Activated CD4-positive, CD25-positive, alpha-beta regulatory T cell treated with anti-CD3 and anti-CD28 coated beads, Interleukin-2, amount 50 U/mL, for 72 hours (primary cell): ENCODE measurements around the gene SORBS2.
"Not testable (repeated sequence)": the region's sequence is repeated elsewhere in the genome, so short reads cannot be mapped to it uniquely, and the experiment has no call there.

Experiments used
- DNase-seq: peaks from one replicate; pipeline ENCODE4 v3.0.0; 2021

SORBS2 gene, protein sequence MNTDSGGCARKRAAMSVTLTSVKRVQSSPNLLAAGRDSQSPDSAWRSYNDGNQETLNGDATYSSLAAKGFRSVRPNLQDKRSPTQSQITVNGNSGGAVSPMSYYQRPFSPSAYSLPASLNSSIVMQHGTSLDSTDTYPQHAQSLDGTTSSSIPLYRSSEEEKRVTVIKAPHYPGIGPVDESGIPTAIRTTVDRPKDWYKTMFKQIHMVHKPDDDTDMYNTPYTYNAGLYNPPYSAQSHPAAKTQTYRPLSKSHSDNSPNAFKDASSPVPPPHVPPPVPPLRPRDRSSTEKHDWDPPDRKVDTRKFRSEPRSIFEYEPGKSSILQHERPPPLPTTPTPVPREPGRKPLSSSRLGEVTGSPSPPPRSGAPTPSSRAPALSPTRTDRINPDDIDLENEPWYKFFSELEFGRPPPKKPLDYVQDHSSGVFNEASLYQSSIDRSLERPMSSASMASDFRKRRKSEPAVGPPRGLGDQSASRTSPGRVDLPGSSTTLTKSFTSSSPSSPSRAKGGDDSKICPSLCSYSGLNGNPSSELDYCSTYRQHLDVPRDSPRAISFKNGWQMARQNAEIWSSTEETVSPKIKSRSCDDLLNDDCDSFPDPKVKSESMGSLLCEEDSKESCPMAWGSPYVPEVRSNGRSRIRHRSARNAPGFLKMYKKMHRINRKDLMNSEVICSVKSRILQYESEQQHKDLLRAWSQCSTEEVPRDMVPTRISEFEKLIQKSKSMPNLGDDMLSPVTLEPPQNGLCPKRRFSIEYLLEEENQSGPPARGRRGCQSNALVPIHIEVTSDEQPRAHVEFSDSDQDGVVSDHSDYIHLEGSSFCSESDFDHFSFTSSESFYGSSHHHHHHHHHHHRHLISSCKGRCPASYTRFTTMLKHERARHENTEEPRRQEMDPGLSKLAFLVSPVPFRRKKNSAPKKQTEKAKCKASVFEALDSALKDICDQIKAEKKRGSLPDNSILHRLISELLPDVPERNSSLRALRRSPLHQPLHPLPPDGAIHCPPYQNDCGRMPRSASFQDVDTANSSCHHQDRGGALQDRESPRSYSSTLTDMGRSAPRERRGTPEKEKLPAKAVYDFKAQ (N-terminal part only)

GRCh38 chr4:185811509-185812364 lies at the start of gene SORBS2:
SORBS2 (minus strand) TSS chr4:185812194; CDS start chr4:185690571, 121,623 bp downstream.
- no peak for DNase-seq

DNA sequence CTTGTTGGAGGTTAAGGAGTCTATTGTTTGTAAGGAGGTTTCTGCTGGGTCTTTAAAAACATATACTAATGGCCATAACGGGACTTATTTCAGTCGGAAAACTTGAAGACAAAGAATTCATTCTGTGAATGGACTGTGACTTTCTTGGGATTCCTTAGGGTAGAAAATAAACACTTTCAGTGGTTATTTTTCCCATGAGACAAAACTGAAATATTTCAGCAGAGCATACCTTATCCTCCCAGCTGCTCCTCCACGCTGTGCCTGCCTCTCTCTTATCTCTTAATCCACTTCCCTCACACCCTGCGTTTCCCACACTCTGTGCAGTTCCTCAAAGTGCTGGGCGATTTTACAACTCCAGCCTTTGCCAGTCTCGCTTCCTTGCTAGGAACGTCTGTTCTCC lies 47.1 kb upstream of the SORBS2 start:
- DNase-seq, result no peak

DNA sequence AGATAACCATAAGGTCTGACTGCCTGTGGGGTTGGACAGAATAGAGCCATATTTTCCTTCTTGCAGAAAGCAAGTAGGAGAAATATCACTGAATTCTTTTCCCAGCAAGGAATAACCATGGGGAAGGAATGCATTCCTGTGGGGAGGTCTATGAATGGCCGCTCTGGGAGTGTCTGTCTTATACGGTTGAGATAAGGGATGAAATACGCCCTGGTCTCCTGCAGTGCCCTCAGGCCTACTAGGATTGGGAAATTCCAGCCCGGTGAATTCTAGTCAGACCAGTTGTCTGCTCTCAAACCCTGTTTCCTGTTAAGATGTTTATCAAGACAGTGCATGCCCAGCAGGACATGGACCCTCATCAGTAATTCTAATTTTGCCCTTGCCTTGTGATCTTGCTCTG lies 45.6 kb upstream of the SORBS2 start:
- not testable (repeated sequence) for DNase-seq

GRCh38 chr4:185853841-185854240 lies 41.8 kb upstream of the SORBS2 start:
- no peak for DNase-seq

GRCh38 chr4:185852961-185853360 lies 41.0 kb upstream of the SORBS2 start:
- DNase-seq, result no peak

- DNase-seq, result no peak
These were observed 37.9 kb upstream of the SORBS2 start for GRCh38 chr4:185849664-185850550.

DNA sequence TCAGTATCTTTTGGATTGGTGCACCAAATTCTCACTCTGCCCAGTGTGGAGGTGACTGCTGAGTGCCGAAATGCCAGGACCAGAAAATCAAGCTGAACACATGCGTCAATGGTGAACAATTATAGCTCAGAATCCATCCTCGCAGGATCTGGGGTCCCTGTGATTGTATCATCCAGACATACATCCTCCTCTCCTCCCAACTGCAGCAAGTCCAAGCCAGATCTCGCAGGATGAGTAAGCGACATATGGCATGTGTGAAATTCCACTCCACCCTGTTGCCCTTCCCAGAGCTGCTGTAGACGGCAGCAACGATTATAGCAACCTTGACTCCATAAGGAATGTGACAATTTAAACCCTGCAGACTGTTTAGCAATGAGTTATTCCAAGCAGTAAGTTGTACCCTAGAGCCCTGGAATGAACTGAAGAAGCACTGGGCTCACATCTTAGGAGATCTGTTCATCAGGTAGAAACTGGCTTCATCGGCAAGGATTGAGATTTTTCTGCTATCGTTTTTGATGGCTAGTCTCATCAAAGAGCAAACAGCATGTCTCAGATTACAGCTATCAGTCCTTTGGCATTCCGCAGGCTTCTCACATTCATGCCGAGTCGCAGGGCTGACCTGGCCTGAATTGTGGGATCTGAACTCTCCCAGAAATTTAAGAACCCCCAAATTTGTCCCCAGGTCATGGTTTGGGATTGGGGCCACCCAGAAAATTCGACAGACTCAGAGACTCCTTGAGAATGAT lies 35.5 kb upstream of the SORBS2 start:
- DNase-seq, result no peak

DNA sequence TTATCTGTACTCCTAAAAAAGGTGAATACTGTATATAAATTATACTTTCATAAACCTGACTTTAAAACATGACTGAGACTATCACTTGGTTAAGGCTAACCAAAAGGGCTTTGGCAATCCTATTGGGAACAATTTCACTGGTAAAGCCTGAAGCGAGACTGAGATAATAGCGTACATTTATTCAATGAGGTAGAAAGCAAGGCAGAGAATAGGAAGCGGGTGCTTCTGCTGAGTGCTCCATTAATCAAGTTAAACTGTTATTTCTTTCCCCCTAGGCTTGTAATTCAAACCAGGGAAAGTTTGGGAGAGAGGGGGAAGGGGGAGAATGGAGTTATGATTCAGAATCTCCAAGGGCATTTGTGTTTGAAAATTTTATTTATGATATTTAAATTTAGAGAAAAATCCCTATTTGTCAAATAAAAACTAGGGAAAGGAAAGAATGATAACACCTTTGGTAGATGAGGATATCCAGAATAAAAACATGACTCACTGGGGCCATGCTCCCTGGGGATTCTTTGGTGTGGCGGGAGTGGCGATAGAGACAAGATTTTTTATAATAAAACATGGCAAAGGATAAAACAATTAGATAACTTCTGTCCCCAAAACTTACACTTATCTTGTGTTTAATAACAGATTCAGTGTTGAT lies 34.6 kb upstream of the SORBS2 start:
- no peak for DNase-seq

DNA sequence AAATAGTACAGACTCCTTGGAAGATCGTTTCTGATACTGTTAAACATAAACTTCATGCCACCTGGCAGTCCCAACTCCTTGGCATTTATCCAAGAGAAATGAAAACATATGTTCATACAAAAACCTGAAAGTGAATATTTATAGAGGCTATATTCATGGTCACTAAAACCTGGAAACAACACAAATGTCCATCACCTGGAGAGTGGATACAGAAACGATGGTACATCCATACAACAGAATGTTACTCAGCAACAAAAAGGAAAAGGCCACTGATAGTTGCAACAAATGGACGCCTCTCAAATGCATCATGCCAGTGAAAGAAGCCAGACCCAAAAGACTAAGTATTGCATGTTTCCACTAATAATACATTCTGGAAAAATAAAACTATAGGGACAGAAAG lies 34.0 kb upstream of the SORBS2 start:
- no peak for DNase-seq

GRCh38 chr4:185841451-185841850 lies 29.5 kb upstream of the SORBS2 start:
- no peak for DNase-seq

DNA sequence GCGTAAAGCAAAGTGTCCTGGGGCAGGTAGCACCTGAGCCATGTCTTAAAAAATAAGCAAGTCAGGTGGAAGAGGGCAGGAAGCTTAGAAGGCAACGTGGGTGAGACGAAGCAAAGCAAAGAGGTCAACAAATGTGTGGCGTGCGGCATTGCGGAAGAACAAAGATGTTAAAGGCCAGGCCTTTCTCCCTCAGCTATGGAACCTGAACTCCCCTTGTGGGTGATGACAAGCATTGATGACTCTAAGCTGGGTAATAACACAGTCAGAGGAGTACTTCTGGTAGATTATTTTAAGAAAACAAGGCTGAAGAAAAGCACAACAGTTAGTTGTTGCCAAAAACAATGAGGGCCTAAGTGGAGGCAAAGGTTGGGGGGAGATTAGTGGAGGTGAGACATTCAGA lies 29.0 kb upstream of the SORBS2 start:
- no peak for DNase-seq

DNA sequence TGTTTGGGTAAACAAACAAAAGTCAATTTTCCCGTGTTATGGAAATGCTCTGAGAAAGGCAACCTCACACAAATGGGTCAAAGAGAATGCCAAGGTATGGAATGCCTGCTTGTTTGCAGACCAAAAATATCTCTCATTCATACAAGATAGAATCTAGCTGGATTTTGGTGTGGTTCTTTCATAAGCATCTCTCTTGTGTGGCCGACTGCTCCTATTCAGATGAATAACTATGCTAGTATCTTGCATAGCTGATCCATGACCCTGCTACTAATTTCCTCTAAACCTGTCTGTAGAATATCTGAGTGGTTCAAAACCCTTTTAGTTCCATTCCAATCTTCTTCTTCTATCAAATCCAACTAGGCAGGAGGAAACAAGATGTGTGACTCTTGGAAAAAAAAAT lies 28.2 kb upstream of the SORBS2 start:
- no peak for DNase-seq

DNA sequence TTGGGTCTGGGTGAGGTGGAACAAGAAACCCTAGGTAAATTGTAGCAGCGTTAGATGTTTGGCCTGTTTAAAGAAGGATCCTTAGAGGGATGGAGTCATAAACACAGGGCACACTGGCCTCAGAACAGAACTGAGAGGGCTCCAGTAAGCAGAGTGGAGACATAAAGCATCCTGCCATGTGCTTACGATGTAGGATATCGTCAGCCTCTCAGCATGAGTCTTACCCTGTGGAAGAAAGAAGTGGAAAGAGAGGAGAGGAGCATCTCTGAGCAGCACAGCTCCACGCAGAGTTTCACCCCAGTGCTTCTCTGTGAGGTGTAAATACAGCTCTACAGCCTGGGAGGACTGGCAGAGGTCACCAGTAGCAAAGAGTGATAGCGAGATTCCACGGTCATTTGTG lies 27.8 kb upstream of the SORBS2 start:
- DNase-seq, result no peak

GRCh38 chr4:185839194-185839712 lies 27.3 kb upstream of the SORBS2 start:
- DNase-seq, result no peak

- no peak for DNase-seq
These were observed 26.7 kb upstream of the SORBS2 start for GRCh38 chr4:185838514-185839193.

- no peak for DNase-seq
These were observed 26.1 kb upstream of the SORBS2 start for GRCh38 chr4:185838104-185838452.

- DNase-seq, result no peak
These were observed 25.6 kb upstream of the SORBS2 start for GRCh38 chr4:185837415-185838103.

- DNase-seq, result no peak
These were observed 24.5 kb upstream of the SORBS2 start for GRCh38 chr4:185836241-185837084.
